Retina (tissue), 1 donor: ENCODE data around the gene PSEN2.
A peak's percentile ranks its signal among the peaks of the same experiment; 100 is the strongest.

Experiments used
- DNase-seq: peaks from one replicate; pipeline ENCODE4 v3.0.0-alpha.2; 2016

Gene PSEN2

DNA sequence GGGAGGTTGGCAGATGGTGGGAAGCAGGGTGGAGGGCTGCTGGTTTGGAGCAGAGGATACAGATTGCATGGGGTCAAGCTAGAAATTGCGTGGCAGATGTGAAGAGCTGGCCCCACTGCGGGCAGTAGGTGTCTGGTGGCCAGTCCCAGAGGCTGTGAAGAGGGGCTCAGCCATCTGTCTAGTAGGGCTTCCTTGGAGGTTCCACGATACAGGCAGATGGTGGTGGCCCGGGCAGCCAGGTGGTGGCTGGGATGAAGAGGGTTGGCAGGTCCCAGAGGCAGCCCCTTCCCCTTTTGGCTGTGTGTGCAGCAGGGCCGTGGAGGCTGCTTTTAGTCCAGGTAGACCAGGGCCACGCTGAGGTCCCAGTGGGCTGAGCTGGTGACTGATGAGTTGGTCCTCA is 16.6 kb downstream of the PSEN2 start:
- DNase-seq = no peak

DNA sequence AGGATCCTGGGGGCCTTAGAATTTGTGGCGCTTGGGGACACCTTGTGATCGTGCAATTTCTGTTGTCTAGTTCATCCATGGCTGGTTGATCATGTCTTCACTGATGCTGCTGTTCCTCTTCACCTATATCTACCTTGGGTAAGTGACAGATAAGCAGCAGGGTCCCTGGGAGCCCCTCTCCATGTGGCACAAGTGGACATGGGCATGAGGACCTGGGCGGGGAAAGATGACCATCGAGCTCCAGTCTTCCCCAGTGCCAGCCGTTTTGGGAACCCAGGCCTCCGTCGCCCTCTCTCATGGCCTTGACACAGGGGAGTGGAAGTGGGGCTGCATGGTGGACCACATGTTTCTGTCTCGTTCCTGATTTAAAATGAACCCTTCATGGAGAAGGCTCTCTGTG is 17.6 kb downstream of the PSEN2 start:
- DNase-seq = no peak

DNA sequence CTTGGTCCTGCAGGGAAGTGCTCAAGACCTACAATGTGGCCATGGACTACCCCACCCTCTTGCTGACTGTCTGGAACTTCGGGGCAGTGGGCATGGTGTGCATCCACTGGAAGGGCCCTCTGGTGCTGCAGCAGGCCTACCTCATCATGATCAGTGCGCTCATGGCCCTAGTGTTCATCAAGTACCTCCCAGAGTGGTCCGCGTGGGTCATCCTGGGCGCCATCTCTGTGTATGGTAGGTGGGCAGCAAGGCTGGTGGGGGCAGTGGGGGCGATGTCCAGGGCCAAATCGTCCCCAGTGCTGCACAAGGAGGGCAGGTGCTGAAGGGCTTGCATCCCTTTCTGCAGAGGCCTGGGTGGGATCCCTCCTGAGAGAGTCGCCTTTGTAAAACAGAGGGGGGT is 18.4 kb downstream of the PSEN2 start:
- DNase-seq = no peak

DNA sequence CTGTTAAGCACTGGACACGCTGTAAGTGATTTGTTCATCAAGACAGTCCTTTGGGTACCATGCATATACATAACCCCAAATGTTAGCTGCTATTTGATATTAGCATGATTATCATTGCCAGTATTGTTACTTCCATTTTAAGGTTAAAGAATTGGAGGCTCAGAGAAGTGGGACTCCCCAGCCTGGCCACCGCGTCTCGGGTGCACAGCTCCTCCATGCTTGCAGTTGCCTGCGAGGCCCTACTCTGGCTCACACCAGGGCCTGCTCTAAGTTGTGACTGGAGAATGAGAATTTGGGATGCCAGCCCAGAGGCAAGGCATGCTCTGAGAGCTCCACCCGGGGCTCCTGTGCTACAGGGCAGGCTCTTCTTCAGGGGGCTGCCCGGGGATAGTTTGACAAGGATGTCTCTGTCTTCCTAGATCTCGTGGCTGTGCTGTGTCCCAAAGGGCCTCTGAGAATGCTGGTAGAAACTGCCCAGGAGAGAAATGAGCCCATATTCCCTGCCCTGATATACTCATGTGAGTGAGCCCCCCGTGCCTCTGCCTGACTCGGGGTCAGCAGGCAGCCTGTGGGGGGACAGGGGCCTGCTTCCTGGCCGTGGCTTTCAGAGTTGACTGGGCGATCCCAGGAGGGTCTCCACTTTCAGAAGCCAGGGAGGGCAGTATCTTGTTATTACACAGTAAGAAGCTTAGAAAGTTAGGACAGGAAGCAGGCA is 19.4 kb downstream of the PSEN2 start:
- no peak for DNase-seq

DNA sequence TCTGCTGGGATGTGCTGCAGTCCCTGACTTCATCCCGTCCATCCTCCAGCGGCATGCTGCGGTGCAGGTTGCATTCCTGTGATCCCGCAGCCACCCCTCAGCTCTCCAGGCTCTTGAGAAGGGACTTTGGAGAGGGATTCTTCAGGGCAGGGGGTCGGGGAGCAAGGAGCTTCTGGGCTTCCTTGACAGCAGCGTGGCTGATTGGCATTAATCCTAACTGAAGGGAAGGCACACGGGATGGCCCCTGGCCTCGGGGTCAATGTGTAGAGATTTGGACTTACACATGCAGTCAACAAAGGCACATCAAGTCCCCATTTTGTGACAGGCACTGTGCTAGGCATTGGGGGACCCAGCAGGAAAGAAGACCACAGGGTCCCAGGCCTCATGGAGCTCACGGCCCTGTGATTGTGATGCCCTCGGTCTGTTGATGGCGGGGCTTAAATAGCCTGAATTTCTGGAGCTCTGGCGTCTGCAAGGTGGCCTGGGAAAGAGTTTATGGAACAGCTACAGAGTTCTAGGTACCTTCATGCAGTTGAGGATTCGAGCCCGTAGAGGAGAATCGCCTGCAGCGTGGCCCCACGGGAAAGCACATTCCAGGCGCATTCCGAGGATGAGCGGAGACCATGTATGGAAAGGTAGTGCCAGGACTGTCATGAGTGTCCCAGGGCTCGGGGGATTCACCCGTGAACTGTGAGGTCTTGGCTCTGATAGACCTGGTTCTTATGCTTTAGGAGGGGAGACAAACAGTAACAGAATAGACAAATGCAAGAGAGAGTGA is 20.1 kb downstream of the PSEN2 start:
- no peak for DNase-seq

DNA sequence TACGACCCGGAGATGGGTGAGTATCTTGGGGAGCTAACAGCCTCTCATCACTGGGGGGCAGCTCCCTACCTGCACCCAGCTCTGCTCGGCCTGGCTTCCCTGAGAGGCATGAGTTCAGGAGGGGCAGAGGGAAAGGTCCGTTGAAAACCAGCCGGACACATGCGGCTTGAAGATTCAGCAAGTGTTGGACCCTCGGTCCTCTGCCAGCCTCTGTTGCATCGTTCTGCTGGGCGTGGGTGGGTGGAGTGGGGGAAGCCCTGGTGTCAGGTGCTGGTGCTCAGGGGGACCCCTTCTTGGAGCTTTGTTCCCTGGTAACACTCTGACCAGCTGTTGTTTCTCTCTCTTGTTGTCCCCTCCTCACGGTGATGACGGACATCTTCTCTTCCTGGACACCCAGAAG is 20.9 kb downstream of the PSEN2 start:
- no peak for DNase-seq

DNA sequence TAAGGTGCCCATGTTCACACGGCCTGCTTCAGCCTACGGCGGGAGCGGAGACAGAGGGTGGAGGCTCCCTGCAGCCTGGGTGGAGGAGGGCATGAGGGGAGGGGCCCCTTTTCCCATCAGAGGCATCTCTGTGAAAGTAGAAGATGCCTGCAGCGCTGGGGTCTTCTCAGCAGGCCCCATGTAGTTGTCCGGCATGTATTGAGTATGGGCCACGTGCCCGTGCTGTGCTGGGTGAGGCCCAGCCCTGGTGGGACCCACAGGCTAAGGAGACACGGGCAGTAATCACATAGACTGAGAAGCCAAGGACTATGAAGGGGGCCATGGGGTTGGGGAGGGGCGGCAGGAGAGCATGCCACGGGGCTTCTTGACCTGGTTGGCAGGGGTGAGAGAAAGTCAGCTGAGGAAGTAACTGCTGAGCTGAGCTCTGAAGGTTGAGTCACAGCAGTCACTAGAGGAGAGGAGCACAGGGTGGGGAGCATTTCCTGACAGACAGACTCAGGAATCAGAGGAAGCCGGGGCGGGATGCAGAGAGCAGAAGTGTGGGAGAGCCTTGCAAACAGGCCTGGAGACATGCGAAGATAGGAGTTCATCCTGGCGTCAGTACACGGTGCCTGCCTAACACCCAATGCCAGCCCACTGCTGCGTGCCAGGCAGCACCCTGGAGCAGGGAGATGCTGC is 21.6 kb downstream of the PSEN2 start:
- DNase-seq = no peak

DNA sequence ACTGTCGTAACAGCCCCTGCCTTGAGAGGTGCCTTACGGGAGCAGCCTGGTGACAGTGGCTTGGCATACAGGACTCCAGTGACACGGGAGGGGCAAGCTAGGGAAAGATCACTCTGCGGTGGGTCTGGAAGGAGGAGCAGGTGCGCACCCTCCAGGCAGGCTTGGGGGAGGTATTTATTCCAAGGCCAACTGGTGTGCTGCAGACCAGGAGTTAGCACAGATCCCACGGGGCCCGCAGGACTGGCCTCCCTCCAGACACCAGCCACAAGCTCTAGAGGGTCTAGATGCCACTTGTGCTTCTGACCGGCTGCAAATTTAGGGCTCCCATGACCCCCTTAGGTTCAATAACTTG is 22.1 kb downstream of the PSEN2 start:
- DNase-seq = no peak

DNA sequence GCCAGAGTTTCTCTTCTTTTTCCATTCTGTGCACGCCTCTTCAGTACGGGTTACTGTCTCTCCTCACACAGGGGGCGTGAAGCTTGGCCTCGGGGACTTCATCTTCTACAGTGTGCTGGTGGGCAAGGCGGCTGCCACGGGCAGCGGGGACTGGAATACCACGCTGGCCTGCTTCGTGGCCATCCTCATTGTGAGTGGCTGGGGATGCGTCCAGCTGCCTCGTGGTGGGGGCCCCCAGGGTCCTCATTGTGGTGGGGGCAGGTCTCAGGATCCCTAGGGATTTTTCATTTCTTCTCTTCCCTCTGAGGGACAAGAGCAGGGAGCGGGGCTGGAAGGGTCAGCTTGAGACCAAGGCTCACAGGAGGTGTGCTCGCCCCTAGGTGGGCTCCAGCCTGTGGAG is 23.5 kb downstream of the PSEN2 start:
- no peak for DNase-seq

DNA sequence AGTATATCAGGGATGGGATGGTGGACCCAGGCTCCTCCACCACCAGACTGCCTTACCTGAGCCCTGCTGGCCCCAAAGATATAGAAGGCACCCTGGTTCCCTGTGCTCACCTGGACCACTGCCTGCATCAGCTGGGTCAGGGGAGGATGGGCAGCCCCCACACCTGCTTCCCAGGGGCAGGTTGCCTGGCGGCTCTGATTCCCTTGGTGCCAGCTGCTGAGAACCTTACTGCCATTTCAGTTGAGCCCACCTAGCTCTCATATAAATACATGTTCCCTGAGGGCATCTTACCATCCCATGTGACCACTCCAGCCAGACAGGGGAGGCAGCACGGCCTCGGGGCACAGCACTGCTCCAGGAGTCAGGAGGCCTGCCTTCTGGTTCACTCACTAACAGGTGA is 24.4 kb downstream of the PSEN2 start:
- DNase-seq = no peak

DNA sequence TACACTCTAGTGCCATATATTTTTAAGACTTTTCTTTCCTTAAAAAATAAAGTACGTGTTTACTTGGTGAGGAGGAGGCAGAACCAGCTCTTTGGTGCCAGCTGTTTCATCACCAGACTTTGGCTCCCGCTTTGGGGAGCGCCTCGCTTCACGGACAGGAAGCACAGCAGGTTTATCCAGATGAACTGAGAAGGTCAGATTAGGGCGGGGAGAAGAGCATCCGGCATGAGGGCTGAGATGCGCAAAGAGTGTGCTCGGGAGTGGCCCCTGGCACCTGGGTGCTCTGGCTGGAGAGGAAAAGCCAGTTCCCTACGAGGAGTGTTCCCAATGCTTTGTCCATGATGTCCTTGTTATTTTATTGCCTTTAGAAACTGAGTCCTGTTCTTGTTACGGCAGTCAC is 25.2 kb downstream of the PSEN2 start:
- no peak for DNase-seq

DNA sequence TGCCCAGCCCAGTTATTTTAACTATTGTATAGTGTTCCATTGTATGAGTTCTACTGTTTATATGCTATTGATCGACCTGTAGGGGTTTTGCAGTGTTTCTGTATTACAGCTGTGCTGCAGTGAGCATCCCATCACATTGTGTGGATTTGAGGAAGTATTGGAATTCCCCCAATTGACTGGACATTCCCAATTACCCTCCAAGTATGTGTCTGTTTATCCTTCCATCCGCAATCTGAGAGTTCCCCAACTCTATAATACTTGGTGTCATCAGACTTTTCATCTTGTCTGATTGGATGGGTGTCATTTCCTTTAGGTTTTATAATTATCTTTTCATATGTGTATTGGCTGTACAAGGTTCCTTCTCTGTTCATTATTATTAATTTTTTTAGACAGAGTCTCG is 27.8 kb downstream of the PSEN2 start:
- DNase-seq = no peak

DNA sequence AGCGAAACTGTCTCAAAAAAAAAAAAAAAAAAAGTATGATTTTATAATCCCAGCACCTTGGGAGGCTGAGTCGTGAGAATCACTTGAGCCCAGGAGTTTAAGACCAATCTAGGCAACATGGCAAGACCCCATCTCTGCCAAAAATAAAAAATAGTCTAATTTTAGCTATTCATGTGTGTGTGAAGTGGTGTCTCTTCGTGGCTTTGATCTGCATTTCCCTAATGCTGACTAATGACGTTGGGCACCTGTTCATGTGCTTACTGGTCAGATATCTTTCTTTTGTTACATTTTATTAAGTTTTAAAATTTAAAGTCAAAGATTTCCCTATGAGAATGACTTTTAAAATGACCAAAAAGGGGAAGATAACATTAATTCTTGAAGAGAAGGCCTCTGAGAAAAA is 31.0 kb downstream of the PSEN2 start:
- no peak for DNase-seq

DNA sequence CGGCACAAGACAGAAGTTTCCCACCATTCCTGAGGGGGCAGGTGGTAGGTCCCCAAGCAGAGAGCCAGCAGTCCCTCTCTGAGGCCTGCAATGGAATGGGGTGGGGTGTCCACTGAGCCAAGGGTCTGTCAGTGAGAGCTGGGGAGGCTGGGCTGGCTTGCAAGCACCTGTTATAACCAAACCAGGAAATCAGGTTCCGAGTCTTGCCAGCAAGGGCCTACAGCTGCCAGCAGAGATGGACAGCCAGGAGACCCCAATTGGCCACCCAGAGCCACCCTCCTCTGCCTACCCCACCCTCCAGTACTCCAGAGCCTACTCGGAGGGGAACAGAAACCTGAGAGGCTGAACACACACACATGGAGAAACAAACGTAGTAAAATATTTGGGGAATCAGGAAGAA is 32.2 kb downstream of the PSEN2 start:
- DNase-seq = no peak

DNA sequence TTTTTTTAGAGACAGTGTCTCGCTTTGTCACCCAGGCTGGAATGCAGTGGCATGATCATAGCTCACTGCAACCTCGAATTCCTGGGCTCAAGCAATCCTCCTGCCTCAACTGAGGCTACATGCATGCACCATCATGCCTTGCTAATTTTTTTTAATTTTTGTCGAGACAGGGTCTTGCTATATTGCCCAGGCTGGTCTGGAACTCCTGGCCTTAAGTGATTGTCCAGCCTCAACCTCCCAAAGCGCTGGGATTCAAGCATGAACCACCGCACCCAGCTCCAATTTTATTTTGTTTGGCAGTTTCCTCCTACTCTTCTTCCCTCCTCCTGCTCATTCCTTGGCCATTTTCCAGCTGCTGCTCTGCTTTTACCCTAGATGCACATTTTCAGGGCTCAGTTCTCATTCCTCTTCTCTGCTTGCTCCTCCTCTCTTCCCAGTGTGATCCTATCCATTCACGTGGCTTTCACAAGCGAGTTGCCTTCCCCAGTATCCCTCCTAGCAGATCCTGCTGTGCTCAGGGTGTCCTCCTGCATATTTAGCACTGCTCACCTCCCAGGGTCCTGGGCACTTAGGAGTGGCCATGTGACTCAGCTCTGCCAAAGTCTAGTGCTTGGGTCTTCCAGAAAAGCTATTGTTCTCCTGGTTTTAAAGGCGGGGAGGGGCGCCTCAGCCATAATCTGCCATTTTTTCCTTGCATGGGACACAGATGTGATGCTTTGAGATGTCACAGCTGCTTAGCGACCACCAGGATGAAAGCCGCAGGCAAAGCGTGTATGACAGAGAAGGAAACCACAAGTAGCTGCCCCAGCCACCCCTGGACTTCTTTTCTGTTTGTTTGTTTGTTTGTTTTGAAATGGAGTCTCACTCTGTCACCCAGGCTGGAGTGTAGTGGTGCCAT is 33.7 kb downstream of the PSEN2 start:
- DNase-seq = no peak

DNA sequence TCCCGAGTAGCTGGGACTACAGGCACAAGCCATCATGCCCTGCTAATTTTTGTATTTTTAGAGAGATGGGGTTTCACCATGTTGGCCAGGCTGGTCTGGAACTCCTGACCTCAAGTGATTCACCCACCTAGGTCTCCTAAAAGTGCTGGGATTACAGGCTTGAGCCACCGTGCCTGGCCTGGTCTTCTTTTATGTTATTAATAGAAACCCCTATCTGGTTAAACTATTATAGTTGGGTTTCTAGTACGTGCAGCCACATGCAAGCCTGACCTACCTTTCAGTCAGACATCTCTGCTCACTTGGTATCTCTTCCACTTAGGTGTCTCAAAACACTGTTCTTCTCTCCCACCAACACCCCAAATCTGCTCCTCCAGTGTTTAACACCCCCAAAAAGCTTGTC is 34.4 kb downstream of the PSEN2 start:
- no peak for DNase-seq

DNA sequence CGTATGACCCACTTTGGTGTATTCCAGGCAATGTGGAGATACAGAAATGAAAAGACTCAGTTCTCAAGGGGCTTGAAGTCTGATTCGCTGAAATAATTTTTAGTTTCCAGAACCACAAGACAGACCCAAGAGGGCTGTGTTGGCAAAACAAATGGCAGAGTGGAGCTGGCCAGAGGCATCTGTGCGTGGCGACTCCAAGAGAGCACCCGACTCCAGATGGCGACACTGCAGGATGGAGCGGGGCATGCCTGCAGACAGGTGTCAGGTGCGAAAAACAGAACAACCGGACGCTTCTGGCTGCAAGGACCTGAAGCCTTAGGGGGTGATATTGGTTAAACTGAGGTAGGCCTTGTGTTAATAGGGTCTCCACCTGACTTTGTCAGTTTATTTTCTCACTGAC is 38.0 kb downstream of the PSEN2 start:
- no peak for DNase-seq

DNA sequence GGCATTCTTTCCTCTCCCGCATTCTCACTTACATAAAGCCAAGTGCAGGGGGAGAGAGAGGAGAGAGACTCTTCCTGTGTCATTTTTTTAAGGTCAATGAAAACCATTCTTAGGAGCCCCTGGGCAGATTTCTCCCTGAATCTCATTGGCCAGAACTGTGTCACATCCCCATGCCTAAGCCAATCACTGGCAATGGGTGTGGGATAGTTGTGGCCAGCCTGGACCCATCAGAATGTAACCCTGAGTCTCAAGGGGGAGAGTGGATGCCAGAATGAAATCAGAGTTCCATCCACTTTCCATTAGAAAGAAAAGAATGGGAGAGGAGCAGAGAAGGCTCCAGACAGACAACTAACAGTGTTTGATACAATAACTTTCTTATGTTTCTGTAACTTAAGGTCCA is 38.5 kb downstream of the PSEN2 start:
- DNase-seq = no peak

DNA sequence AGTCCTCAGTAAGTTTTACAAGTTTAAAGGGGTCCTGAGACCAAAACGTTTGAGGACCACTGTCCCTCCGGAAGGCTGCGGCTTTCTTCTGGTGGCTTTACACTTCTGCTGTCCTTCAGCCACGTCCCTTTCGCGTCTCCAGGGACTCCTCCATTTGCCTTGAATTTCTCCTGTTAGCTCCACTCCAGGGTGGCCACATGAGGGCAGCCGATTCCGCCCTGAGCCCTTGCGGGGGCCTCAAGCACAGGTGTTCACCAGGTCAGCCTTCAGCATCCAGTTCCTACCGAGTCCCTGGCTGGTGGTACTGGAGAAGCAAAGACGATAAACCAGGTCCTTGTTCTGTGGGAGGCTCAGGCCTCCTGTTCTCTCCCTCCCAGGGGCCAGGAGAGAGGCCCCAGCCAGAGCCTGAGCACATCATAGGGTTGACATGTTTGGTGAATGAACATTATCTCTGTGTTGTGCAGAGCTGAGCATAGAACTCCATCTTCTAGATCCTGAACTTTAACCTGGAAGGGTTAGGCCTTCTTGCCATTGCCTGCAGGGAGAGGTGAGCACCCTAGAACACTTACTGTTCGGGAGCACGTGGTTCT is 42.3 kb downstream of the PSEN2 start:
- DNase-seq = peak; percentile 40

DNA sequence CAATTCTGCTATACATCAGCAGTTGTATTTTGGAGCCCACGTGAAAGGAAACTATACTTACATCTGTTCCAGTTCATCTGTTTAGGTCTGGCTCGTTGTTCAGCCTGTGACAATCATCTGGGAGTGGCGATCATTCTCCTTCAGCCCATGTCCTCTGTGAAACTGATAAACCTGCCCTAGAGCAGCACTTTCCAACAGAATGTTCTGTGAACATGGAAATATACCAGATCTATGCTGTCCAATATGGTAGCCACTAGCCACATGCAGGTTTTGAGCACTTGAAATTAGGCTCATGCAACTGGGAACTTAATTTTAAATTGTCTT is 45.2 kb downstream of the PSEN2 start:
- DNase-seq = no peak

DNA sequence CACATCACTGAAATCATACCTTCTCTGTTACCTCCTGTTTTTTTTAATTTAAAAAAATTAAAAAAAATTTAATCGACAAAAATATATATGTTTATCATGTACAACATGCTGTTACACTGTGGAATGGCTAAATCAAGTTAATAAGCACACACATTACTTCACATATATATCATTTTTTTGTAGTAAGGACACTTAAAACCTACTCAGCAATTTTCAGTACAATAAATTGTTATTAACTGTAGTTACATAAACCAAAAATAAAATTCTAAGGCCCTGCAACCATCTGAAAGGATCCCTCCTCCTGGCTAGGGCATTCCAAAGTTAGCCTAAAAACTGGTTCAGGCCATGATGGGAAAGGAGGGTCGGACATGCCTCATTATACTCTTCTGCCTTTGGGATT is 46.1 kb downstream of the PSEN2 start:
- no peak for DNase-seq

DNA sequence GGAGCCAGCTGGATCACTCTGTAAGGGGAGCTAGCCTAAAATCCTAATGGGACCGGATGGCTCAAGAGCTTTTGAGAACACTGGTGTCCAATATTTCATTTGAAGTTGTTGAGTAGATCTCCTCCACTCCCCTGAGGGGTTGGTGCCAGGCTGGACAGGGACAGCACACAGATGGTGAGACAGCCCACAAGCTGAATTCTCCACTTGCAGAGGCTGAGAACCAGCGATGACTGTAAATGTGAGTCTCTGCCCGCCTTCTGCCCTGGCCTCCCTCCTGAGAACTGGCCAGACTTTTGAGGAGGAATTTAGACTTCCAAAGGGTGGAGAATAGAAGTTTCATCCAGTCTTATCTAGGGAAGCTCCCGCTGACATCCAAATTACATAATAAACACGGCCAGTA is 49.2 kb downstream of the PSEN2 start:
- DNase-seq = no peak

DNA sequence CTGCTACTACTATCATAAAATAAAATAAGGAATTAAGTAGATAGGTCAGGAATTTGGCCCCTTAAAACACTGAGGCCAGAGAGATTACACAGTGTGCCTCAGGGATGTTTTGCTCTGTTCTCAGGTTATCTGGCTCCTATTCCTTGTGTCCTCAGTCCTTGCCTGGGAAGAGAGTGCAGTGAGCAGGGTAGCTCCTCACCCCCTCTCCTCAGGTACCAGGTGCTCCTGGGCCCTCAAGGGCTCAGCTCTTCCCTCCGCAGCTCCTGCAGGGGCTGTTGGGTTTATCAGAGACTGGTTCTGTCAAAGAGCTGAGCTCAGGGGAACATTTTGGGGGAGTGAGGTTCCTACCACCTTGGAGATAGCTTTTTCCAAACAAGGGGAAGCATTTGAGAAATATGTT is 49.6 kb downstream of the PSEN2 start:
- no peak for DNase-seq
